ENCODE measurements around the gene CBARP. TPM values are rescaled to one million over a fixed set of nuclear protein-coding genes. Genes with fewer than 3 reads are reported as not detected.
"Not testable (repeated sequence)": the region's sequence is repeated elsewhere in the genome, so short reads cannot be mapped to it uniquely, and the experiment has no call there.

CBARP gene
- total RNA-seq, 1 donor from 2014 or later: 2.9 TPM

DNA sequence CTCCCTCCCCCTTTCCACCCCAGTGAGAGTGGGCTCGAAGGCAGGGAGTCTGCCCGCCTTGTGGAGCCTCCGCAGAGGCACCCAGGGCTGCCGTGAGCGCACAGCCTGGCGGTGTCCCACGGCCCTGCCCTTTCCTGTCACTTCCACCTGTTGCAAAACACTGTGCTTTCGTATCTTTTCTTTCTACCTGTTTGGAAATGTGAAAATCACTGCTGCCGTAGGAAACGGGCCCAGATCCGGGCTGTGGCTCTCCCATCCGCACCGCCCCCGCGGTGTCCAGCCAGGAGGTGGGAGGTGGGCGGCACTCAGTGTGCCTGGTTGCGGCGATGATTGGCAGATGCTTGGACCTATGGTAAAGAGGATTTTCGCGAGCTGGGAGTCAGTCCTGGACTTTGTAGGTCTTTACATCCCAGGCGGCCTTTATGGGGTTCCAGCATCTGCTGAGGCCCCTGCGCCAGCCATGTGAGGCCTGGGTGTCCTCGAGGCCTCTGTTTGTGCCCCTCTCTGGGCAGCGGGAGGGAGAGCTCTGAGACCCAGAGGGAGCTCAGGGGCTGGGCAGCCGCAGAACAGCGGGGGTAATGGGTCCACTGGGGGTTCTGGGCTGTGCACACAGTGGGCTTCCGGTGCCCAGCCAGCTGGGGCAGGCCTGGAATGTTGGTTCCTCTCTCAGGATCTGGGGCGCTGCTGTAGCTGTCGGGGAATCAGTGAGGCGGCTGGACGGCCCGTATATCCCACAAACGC lies 26.1 kb downstream of the CBARP start:
- DNase-seq (ENCODE audit: low read depth): no peak
- TF ChIP-seq, protein P1, sequence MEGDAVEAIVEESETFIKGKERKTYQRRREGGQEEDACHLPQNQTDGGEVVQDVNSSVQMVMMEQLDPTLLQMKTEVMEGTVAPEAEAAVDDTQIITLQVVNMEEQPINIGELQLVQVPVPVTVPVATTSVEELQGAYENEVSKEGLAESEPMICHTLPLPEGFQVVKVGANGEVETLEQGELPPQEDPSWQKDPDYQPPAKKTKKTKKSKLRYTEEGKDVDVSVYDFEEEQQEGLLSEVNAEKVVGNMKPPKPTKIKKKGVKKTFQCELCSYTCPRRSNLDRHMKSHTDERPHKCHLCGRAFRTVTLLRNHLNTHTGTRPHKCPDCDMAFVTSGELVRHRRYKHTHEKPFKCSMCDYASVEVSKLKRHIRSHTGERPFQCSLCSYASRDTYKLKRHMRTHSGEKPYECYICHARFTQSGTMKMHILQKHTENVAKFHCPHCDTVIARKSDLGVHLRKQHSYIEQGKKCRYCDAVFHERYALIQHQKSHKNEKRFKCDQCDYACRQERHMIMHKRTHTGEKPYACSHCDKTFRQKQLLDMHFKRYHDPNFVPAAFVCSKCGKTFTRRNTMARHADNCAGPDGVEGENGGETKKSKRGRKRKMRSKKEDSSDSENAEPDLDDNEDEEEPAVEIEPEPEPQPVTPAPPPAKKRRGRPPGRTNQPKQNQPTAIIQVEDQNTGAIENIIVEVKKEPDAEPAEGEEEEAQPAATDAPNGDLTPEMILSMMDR (IDR thresholded peaks at IDR 0.05; ENCODE audit: insufficient read depth, low read length, severe bottlenecking): no peak
- Histone ChIP-seq H3K27me3 (ENCODE audit: control insufficient read depth, insufficient read depth, low read length) (no peaks in the 10 kb centered on the region), H3K4me3 (ENCODE audit: low read depth, low read length) (no peak overlapping the region), H3K36me3 (ENCODE audit: control insufficient read depth, insufficient read depth, low read length) (peaks cover 8% of the 10 kb centered on the region)
- FAIRE-seq: no peak

DNA sequence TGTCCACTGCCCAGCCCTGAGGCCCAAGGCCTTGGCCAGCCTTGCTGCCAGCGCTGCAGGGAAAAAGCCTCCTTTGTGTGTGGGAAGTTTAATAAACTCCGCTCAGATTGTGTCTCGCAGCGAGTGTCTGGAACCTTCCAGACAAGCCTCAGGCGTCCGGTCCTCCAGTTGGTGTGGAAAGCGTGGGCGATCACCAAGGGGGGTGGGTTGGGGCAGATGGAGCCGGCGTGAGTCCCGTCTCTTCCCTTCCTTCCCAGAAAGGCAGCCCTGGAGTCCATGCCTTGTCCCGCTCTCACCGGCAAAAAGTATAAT lies 27.6 kb downstream of the CBARP start:
- H3K36me3 ChIP-seq (ENCODE audit: control insufficient read depth, insufficient read depth, low read length): peaks cover 8% of the 10 kb centered on the region
- DNase-seq (ENCODE audit: low read depth) (no peak), FAIRE-seq (no peak)
- TF ChIP-seq, protein P1 (IDR thresholded peaks at IDR 0.05; ENCODE audit: insufficient read depth, low read length, severe bottlenecking): no peak
- no peak overlapping the region for H3K4me3 ChIP-seq (ENCODE audit: low read depth, low read length)
- no peaks in the 10 kb centered on the region for H3K27me3 ChIP-seq (ENCODE audit: control insufficient read depth, insufficient read depth, low read length)

DNA sequence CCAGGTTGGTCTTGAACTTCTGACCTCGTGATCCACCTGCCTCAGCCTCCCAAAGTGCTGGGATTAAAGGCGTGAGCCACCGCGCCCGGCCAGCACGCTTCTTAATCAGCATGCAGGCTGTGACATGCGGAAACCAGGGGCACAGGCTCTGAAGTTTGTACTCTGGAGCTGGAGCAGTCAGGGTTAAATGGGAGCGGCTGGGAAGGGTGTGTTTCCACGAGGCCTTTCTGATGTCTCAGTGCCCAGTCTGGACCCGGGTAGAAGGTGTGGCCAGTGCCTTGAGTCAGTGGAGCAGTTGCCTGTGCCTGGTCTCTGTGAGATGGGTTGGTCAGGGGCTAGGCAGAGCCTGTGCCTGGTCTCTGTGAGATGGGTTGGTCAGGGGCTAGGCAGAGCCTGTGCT lies 29.0 kb downstream of the CBARP start:
- DNase-seq (ENCODE audit: low read depth): peak; percentile 91
- FAIRE-seq: peak; percentile 86
- H3K27me3 ChIP-seq (ENCODE audit: control insufficient read depth, insufficient read depth, low read length); H3K36me3 ChIP-seq (ENCODE audit: control insufficient read depth, insufficient read depth, low read length); H3K4me3 ChIP-seq (ENCODE audit: low read depth, low read length): not testable (repeated sequence)

DNA sequence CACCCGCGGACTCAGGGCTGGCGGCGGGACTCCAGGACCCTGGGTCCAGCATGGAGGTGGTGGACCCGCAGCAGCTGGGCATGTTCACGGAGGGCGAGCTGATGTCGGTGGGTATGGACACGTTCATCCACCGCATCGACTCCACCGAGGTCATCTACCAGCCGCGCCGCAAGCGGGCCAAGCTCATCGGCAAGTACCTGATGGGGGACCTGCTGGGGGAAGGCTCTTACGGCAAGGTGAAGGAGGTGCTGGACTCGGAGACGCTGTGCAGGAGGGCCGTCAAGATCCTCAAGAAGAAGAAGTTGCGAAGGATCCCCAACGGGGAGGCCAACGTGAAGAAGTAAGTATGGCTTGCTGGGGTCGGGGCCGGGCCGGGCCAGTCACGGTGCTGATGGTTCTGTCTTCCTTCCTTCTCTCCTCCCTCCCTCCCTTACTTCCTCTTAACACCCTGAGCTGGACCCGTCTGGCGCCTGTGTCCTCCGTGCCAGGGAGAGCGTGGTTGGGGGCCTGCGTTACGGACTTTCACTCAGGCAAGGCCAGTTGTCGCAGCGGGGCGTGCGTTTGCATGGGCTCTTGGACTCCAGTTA lies 30.8 kb downstream of the CBARP start:
- FAIRE-seq (no peak), DNase-seq (ENCODE audit: low read depth) (peak; percentile 29)
- H3K27me3 ChIP-seq (ENCODE audit: control insufficient read depth, insufficient read depth, low read length): no peaks in the 10 kb centered on the region
- H3K36me3 ChIP-seq (ENCODE audit: control insufficient read depth, insufficient read depth, low read length): peaks cover 4% of the 10 kb centered on the region
- TF ChIP-seq, protein P1 (IDR thresholded peaks at IDR 0.05; ENCODE audit: insufficient read depth, low read length, severe bottlenecking): no peak
- H3K4me3 ChIP-seq (ENCODE audit: low read depth, low read length): peak overlapping the region; percentile 69

DNA sequence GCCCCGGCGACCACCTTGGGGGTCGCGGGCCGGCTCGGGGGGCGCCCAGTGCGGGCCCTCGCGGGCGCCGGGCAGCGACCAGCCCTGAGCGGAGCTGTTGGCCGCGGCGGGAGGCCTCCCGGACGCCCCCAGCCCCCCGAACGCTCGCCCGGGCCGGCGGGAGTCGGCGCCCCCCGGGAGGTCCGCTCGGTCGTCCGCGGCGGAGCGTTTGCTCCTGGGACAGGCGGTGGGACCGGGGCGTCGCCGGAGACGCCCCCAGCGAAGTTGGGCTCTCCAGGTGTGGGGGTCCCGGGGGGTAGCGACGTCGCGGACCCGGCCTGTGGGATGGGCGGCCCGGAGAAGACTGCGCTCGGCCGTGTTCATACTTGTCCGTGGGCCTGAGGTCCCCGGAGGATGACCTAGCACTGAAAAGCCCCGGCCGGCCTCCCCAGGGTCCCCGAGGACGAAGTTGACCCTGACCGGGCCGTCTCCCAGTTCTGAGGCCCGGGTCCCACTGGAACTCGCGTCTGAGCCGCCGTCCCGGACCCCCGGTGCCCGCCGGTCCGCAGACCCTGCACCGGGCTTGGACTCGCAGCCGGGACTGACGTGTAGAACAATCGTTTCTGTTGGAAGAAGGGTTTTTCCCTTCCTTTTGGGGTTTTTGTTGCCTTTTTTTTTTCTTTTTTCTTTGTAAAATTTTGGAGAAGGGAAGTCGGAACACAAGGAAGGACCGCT lies 31.5 kb downstream of the CBARP start:
- H3K4me3 ChIP-seq (ENCODE audit: low read depth, low read length): peak overlapping the region; percentile 69
- DNase-seq (ENCODE audit: low read depth) (no peak), FAIRE-seq (no peak)
- H3K27me3 ChIP-seq (ENCODE audit: control insufficient read depth, insufficient read depth, low read length): no peaks in the 10 kb centered on the region
- TF ChIP-seq, protein P1 (IDR thresholded peaks at IDR 0.05; ENCODE audit: insufficient read depth, low read length, severe bottlenecking): no peak
- peaks cover 4% of the 10 kb centered on the region for H3K36me3 ChIP-seq (ENCODE audit: control insufficient read depth, insufficient read depth, low read length)
